NCI-H345 treated with DMSO at 0.1 percent for 48 hours (cell line): Measurements from ENCODE around the gene SLC4A2.

Experiments
- DNase-seq: peaks from one replicate; lab custom pipeline; 2025; ENCODE audit not compliant: unreplicated experiment; lab: John Stamatoyannopoulos, UW

Gene SLC4A2

GRCh38 chr7:151078233-151079040, 19.0 kb downstream of the SLC4A2 start:
- no peak for DNase-seq

- no peak for DNase-seq
These were observed 20.0 kb downstream of the SLC4A2 start for GRCh38 chr7:151079199-151079910.

- no peak for DNase-seq
These were observed 20.7 kb downstream of the SLC4A2 start for GRCh38 chr7:151080067-151080521.

GRCh38 chr7:151080522-151081169, 21.3 kb downstream of the SLC4A2 start, which contains the start of gene FASTK:
Gene FASTK, minus strand, starts transcription at chr7:151080809. Its CDS starts 43 bp downstream, at chr7:151080766.
- peak; percentile 83 for DNase-seq

GRCh38 chr7:151081170-151082101, 22.0 kb downstream of the SLC4A2 start:
- DNase-seq, result no peak

GRCh38 chr7:151082141-151083070, 23.0 kb downstream of the SLC4A2 start:
- DNase-seq, result no peak

- peak; percentile 56 for DNase-seq
These were observed 23.9 kb downstream of the SLC4A2 start, which contains the start of gene TMUB1 for GRCh38 chr7:151083071-151083823. Gene TMUB1, minus strand, starts transcription at chr7:151083493. Its CDS starts 930 bp downstream, at chr7:151082563.

GRCh38 chr7:151083824-151084160, 24.4 kb downstream of the SLC4A2 start:
- DNase-seq, result no peak

- no peak for DNase-seq
These were observed 25.9 kb downstream of the SLC4A2 start for GRCh38 chr7:151085329-151085690.

- peak; percentile 47 for DNase-seq
These were observed 26.6 kb downstream of the SLC4A2 start, which contains the start of gene AGAP3 for GRCh38 chr7:151085691-151086620. Gene AGAP3, plus strand, starts transcription at chr7:151086475. Its CDS starts 267 bp downstream, at chr7:151086742.

GRCh38 chr7:151086802-151087244, 27.4 kb downstream of the SLC4A2 start:
- DNase-seq, result no peak

GRCh38 chr7:151087245-151088018, 28.0 kb downstream of the SLC4A2 start:
- no peak for DNase-seq

- no peak for DNase-seq
These were observed 28.8 kb downstream of the SLC4A2 start for GRCh38 chr7:151088019-151088855.

- DNase-seq, result no peak
These were observed 29.7 kb downstream of the SLC4A2 start for GRCh38 chr7:151088856-151089699.
